ENCODE results near the gene SIAH2. TPM values are rescaled to one million over a fixed set of nuclear protein-coding genes. Genes with fewer than 3 reads are reported as not detected.

SIAH2 gene
- total RNA-seq, 1 donor from 2014 or later, result 44.6 TPM

- TF ChIP-seq CTCF (conservative IDR thresholded peaks at IDR 0.05; ENCODE audit: low read depth, low read length), result no peak
- no peak for DNase-seq (ENCODE audit: low read depth)
- H3K4me3 ChIP-seq (ENCODE audit: low read depth, low read length), result no peak overlapping the region
Observed at GRCh38 chr3:150720444-150720843, 42.5 kb downstream of the SIAH2 start.

- no peak overlapping the region for H3K4me3 ChIP-seq (ENCODE audit: low read depth, low read length)
- no peak for TF ChIP-seq CTCF (conservative IDR thresholded peaks at IDR 0.05; ENCODE audit: low read depth, low read length)
- DNase-seq (ENCODE audit: low read depth), result no peak
Observed at GRCh38 chr3:150710097-150710496, 52.9 kb downstream of the SIAH2 start.

- peak within 1 kb of the TSS; percentile 65 for H3K4me3 ChIP-seq (ENCODE audit: low read depth, low read length)
- peak; percentile 11 for TF ChIP-seq CTCF (conservative IDR thresholded peaks at IDR 0.05; ENCODE audit: low read depth, low read length)
- peak; percentile 42 for DNase-seq (ENCODE audit: low read depth)
Observed at GRCh38 chr3:150703756-150704344, 59.1 kb downstream of the SIAH2 start, which contains the start of gene ERICH6. TSS of gene ERICH6 (minus strand) at chr3:150703920. CDS start at chr3:150703898, 22 bp downstream.

- DNase-seq (ENCODE audit: low read depth), result no peak
- peak overlapping the region; percentile 65 for H3K4me3 ChIP-seq (ENCODE audit: low read depth, low read length)
- no peak for TF ChIP-seq CTCF (conservative IDR thresholded peaks at IDR 0.05; ENCODE audit: low read depth, low read length)
Observed at GRCh38 chr3:150703299-150703755, 59.6 kb downstream of the SIAH2 start.

- no peak for TF ChIP-seq CTCF (conservative IDR thresholded peaks at IDR 0.05; ENCODE audit: low read depth, low read length)
- H3K4me3 ChIP-seq (ENCODE audit: low read depth, low read length), result no peak overlapping the region
- no peak for DNase-seq (ENCODE audit: low read depth)
Observed at GRCh38 chr3:150699068-150699639, 63.8 kb downstream of the SIAH2 start.

GRCh38 chr3:150697646-150698045, 65.3 kb downstream of the SIAH2 start:
- no peak for DNase-seq (ENCODE audit: low read depth)
- TF ChIP-seq CTCF (conservative IDR thresholded peaks at IDR 0.05; ENCODE audit: low read depth, low read length), result no peak
- no peak overlapping the region for H3K4me3 ChIP-seq (ENCODE audit: low read depth, low read length)
